Measurements from ENCODE around the gene NFIA. TPM values are rescaled to one million over a fixed set of nuclear protein-coding genes. Genes with fewer than 3 reads are reported as not detected.

Gene NFIA
- polyA plus RNA-seq, 3 donors = 1.4 to 5.3 (median 2.4) TPM

DNA sequence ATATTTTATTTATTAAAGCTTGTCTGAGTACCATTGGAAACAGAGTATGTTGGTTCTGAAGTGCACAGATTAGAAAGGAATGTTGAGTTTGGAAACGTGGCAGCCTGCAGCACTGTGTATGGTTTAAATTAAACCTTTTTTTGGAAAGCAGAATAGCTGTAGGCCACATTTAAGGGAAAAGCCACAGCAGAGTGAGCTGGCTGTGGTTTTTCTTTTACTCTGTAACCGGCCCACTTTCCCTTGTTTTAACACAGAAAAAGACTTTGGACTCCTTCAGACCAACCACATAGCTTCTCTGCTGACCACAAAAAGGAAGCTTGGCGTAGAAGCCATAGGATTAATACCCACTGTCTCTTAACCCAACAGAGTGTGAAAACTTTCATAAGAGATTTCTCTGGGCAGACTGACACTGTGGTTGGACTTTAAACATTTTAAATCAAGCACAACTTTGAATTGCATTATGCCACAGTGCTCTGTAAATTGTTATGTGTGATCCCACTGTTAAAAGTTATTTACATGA is 75.2 kb downstream of the NFIA start:
- TF ChIP-seq, protein P1, sequence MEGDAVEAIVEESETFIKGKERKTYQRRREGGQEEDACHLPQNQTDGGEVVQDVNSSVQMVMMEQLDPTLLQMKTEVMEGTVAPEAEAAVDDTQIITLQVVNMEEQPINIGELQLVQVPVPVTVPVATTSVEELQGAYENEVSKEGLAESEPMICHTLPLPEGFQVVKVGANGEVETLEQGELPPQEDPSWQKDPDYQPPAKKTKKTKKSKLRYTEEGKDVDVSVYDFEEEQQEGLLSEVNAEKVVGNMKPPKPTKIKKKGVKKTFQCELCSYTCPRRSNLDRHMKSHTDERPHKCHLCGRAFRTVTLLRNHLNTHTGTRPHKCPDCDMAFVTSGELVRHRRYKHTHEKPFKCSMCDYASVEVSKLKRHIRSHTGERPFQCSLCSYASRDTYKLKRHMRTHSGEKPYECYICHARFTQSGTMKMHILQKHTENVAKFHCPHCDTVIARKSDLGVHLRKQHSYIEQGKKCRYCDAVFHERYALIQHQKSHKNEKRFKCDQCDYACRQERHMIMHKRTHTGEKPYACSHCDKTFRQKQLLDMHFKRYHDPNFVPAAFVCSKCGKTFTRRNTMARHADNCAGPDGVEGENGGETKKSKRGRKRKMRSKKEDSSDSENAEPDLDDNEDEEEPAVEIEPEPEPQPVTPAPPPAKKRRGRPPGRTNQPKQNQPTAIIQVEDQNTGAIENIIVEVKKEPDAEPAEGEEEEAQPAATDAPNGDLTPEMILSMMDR (IDR thresholded peaks at IDR 0.05) = no peak
- Histone ChIP-seq H3K4me2 (replicated peaks; ENCODE audit: extremely low read depth, low read length, poor library complexity, severe bottlenecking) (peak overlapping the region; percentile 20), H3K9ac (ENCODE audit: insufficient read depth, low read length, poor library complexity, severe bottlenecking) (peak overlapping the region; percentile 17), H3K4me3 (replicated peaks in 1 of 3; ENCODE audit: low read depth in 2 of 3, low read length in 3 of 3) (peak overlapping the region in 1 of 3 experiments; percentile 4), H3K27me3 (ENCODE audit: control insufficient read depth in 2 of 2, insufficient read depth in 2 of 2, low read length in 2 of 2) (no peaks in the 10 kb centered on the region), H3K27ac (ENCODE audit: low read depth in 1 of 2, low read length in 2 of 2) (no peak overlapping the region), H3K79me2 (ENCODE audit: insufficient read depth, low read length) (no peaks in the 10 kb centered on the region), H2AFZ (ENCODE audit: insufficient read depth, low read depth, low read length, poor library complexity, severe bottlenecking) (no peak overlapping the region), H3K9me3 (replicated peaks in 1 of 2; ENCODE audit: control insufficient read depth in 1 of 2, insufficient read depth in 1 of 2, low read length in 2 of 2) (no peaks in the 10 kb centered on the region), H3K4me1 (ENCODE audit: control insufficient read depth in 1 of 2, insufficient read depth in 2 of 2, low read length in 2 of 2) (peaks cover 13 to 35% of the 10 kb centered on the region in 2 donors), H4K20me1 (ENCODE audit: insufficient read depth, low read length) (no peaks in the 10 kb centered on the region), H3K36me3 (replicated peaks in 1 of 2; ENCODE audit: control insufficient read depth in 1 of 2, insufficient read depth in 2 of 2, low read length in 2 of 2) (no peaks in the 10 kb centered on the region)
- peak overlapping the region in 1 of 2 donors; percentile 7 for H3K4me3 Mint-ChIP-seq
- peaks cover 5% of the 10 kb centered on the region in 2 donors for H3K36me3 Mint-ChIP-seq
- WGBS (ENCODE audit: insufficient coverage) = 0% methylated on average over 1 of the region's 3 CpGs
- intact Hi-C loops (cut with micrococcal nuclease) = no loop called here
- peak overlapping the region in 1 of 7 donors; percentile 44 for H3K27ac Mint-ChIP-seq
- H3K9me3 Mint-ChIP-seq = no peaks in the 10 kb centered on the region
- H3K27me3 Mint-ChIP-seq (ENCODE audit: low read depth in 3 of 3) = peaks cover 0 to 2% (median 1%) of the 10 kb centered on the region in 3 donors
- DNase-seq = peak in 1 of 3 donors; percentile 5
- peaks cover 30% of the 10 kb centered on the region for H3K4me1 Mint-ChIP-seq

DNA sequence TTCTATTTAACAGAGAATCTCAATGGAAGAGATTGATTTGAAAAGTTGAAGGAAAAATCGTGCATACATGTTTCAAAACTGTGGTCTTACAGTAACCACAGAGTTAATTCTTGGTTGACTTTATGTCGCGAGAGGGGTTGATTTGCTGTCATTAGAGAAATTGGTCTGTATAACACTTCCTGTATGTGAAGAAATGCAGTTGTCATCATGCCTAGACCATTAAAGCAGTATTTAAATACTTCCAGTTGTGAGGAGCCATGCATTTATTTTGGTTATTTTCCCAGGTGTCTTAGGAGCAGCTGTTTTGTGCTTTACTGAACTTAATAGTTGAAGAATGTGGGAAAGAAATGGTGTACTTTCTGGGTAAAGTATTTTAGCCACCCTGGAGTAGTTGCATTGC is 76.2 kb downstream of the NFIA start:
- Histone ChIP-seq H3K36me3 (replicated peaks in 1 of 2; ENCODE audit: control insufficient read depth in 1 of 2, insufficient read depth in 2 of 2, low read length in 2 of 2) (no peaks in the 10 kb centered on the region), H3K9ac (ENCODE audit: insufficient read depth, low read length, poor library complexity, severe bottlenecking) (no peak overlapping the region), H3K79me2 (ENCODE audit: insufficient read depth, low read length) (no peaks in the 10 kb centered on the region), H2AFZ (ENCODE audit: insufficient read depth, low read depth, low read length, poor library complexity, severe bottlenecking) (no peak overlapping the region), H3K4me3 (replicated peaks in 1 of 3; ENCODE audit: low read depth in 2 of 3, low read length in 3 of 3) (no peak overlapping the region), H3K27me3 (ENCODE audit: control insufficient read depth in 2 of 2, insufficient read depth in 2 of 2, low read length in 2 of 2) (no peaks in the 10 kb centered on the region), H3K9me3 (replicated peaks in 1 of 2; ENCODE audit: control insufficient read depth in 1 of 2, insufficient read depth in 1 of 2, low read length in 2 of 2) (no peaks in the 10 kb centered on the region), H3K4me1 (ENCODE audit: control insufficient read depth in 1 of 2, insufficient read depth in 2 of 2, low read length in 2 of 2) (peaks cover 13 to 35% of the 10 kb centered on the region in 2 donors), H3K27ac (ENCODE audit: low read depth in 1 of 2, low read length in 2 of 2) (no peak overlapping the region), H4K20me1 (ENCODE audit: insufficient read depth, low read length) (no peaks in the 10 kb centered on the region), H3K4me2 (replicated peaks; ENCODE audit: extremely low read depth, low read length, poor library complexity, severe bottlenecking) (peak overlapping the region; percentile 3)
- TF ChIP-seq, protein P1 (IDR thresholded peaks at IDR 0.05) = no peak
- Mint-ChIP-seq H3K4me3 (peak overlapping the region in 1 of 2 donors; percentile 60), H3K36me3 (peaks cover 3 to 5% of the 10 kb centered on the region in 2 donors), H3K27ac (no peak overlapping the region), H3K27me3 (ENCODE audit: low read depth in 3 of 3) (peaks cover 0 to 2% (median 1%) of the 10 kb centered on the region in 3 donors), H3K9me3 (no peaks in the 10 kb centered on the region), H3K4me1 (peaks cover 30% of the 10 kb centered on the region)
- WGBS (ENCODE audit: insufficient coverage) = 0% methylated on average over 1 of the region's 3 CpGs
- intact Hi-C loops (cut with micrococcal nuclease) = no loop called here
- DNase-seq = no peak
